Fibroblast of lung (primary cell): ENCODE data around the gene CEP72. TPM values are rescaled to one million over a fixed set of nuclear protein-coding genes. Genes with fewer than 3 reads are reported as not detected.
A peak's percentile ranks its signal among the peaks of the same experiment; 100 is the strongest.
"Not testable (repeated sequence)": the region's sequence is repeated elsewhere in the genome, so short reads cannot be mapped to it uniquely, and the experiment has no call there.

ENCODE experiments used
- DNase-seq, 2 donors: peaks; one replicate each; pipeline versions ENCODE4 v3.0.0 to v3.0.0-alpha.2; 2010; ENCODE audit warnings: low read depth in 2 of 2
- H2AFZ ChIP-seq: 2 replicates; pipeline ENCODE4 v1.5.1; 2012; ENCODE audit warnings: low read length, control low read depth, inconsistent platforms
- H3K27ac ChIP-seq: 2 replicates; pipeline ENCODE4 v1.5.1; 2011; ENCODE audit warnings: low read length, control low read depth; ENCODE audit not compliant: insufficient read depth
- H3K27me3 ChIP-seq: 2 replicates; pipeline ENCODE4 v1.5.1; 2011; ENCODE audit warnings: mild to moderate bottlenecking, low read length; ENCODE audit not compliant: control insufficient read depth, insufficient read depth
- H3K36me3 ChIP-seq: 2 replicates; pipeline ENCODE4 v1.5.1; 2011; ENCODE audit warnings: low read length; ENCODE audit not compliant: control insufficient read depth, insufficient read depth
- H3K4me1 ChIP-seq: 2 replicates; pipeline ENCODE4 v1.5.1; 2011; ENCODE audit warnings: low read length; ENCODE audit not compliant: control insufficient read depth, insufficient read depth; ENCODE audit errors: extremely low read depth
- H3K4me2 ChIP-seq: 2 replicates; pipeline ENCODE4 v1.5.1; 2011; ENCODE audit warnings: low read length, control low read depth; ENCODE audit not compliant: insufficient read depth; ENCODE audit errors: extremely low read depth
- H3K4me3 ChIP-seq, 4 experiments: fragments of 200-600 bp in 1 of 4; sonication (generic) in 1 of 4; replicated peaks in 1 of 4; 2 replicates each; pipeline ENCODE4 v1.5.1; 2011 to 2016; ENCODE audit warnings: low read length in 4 of 4, low read depth in 3 of 4, mild to moderate bottlenecking in 3 of 4, control low read depth in 2 of 4, inconsistent platforms in 1 of 4, mixed read lengths in 1 of 4; ENCODE audit not compliant: insufficient read depth in 1 of 4; ENCODE audit errors: control extremely low read depth in 1 of 4
- H3K79me2 ChIP-seq: 2 replicates; pipeline ENCODE4 v1.5.1; 2012; ENCODE audit warnings: mild to moderate bottlenecking, low read length, inconsistent platforms; ENCODE audit not compliant: control insufficient read depth, insufficient read depth
- H3K9ac ChIP-seq: 2 replicates; pipeline ENCODE4 v1.5.1; 2011; ENCODE audit warnings: mild to moderate bottlenecking, low read length, control low read depth; ENCODE audit not compliant: insufficient read depth
- H3K9me3 ChIP-seq: 2 replicates; pipeline ENCODE4 v1.5.1; 2012; ENCODE audit warnings: low read depth, low read length; ENCODE audit not compliant: control insufficient read depth, insufficient read depth
- H4K20me1 ChIP-seq: 2 replicates; pipeline ENCODE4 v1.5.1; 2011; ENCODE audit warnings: low read length; ENCODE audit not compliant: control insufficient read depth, insufficient read depth; ENCODE audit errors: extremely low read depth
- polyA plus RNA-seq, 2 donors: library from polyadenylated mRNA; depleted of rRNA in 1 of 2; stranded (reverse) in 1 of 2; unstranded in 1 of 2; fragments of >200 nt; gene quantifications; 2 replicates each; pipeline ENCODE4 v1.2.1, GENCODE V29; 2011 to 2012; ENCODE audit warnings: missing spikeins in 1 of 2
- total RNA-seq: library from RNA; depleted of rRNA; stranded (reverse); fragments of >200 nt; gene quantifications from 2 replicates; pipeline ENCODE4 v1.2.1, GENCODE V29; 2014

CEP72 gene
- total and polyA plus RNA-seq, 2 donors (not counting 1 experiment from before 2014, with no cell fraction given), result 0.92 to 2.5 TPM

- H3K27ac ChIP-seq, H3K79me2 ChIP-seq, H4K20me1 ChIP-seq, H3K4me1 ChIP-seq, H2AFZ ChIP-seq, H3K9me3 ChIP-seq, H3K9ac ChIP-seq, H3K36me3 ChIP-seq, H3K27me3 ChIP-seq: not testable (repeated sequence)
- Histone ChIP-seq H3K4me3 (peak within 1 kb of the TSS in 1 of 4 experiments; percentile 44), H3K4me2 (peak within 1 kb of the TSS; percentile 35)
- peak; percentile 43 to 50 for DNase-seq
These were observed 81.3 kb downstream of the CEP72 start, which contains the start of gene TPPP for GRCh38 chr5:693271-694041. TSS of gene TPPP (minus strand) at chr5:693352. CDS start at chr5:678060, 15,292 bp downstream.

GRCh38 chr5:694042-694431 is 81.9 kb downstream of the CEP72 start:
- H3K9ac ChIP-seq, H3K4me1 ChIP-seq, DNase-seq, H3K36me3 ChIP-seq, H3K27me3 ChIP-seq, H3K4me2 ChIP-seq, H3K4me3 ChIP-seq, H3K9me3 ChIP-seq, H3K27ac ChIP-seq, H2AFZ ChIP-seq, H3K79me2 ChIP-seq, H4K20me1 ChIP-seq: not testable (repeated sequence)

GRCh38 chr5:695475-695874 is 83.3 kb downstream of the CEP72 start:
- not testable (repeated sequence) for H4K20me1 ChIP-seq, H3K9ac ChIP-seq, H3K4me3 ChIP-seq, H3K79me2 ChIP-seq, DNase-seq, H3K9me3 ChIP-seq, H3K4me2 ChIP-seq, H3K27me3 ChIP-seq, H2AFZ ChIP-seq, H3K36me3 ChIP-seq, H3K4me1 ChIP-seq, H3K27ac ChIP-seq

- DNase-seq, H3K9me3 ChIP-seq, H3K4me3 ChIP-seq, H4K20me1 ChIP-seq, H3K36me3 ChIP-seq, H3K27me3 ChIP-seq, H3K4me1 ChIP-seq, H2AFZ ChIP-seq, H3K79me2 ChIP-seq, H3K4me2 ChIP-seq, H3K9ac ChIP-seq, H3K27ac ChIP-seq: not testable (repeated sequence)
These were observed 84.1 kb downstream of the CEP72 start for GRCh38 chr5:696191-696590.

- not testable (repeated sequence) for DNase-seq, H3K27me3 ChIP-seq, H3K36me3 ChIP-seq, H4K20me1 ChIP-seq, H3K9me3 ChIP-seq, H3K79me2 ChIP-seq, H3K9ac ChIP-seq, H3K4me2 ChIP-seq, H3K27ac ChIP-seq, H3K4me1 ChIP-seq, H3K4me3 ChIP-seq, H2AFZ ChIP-seq
These were observed 84.9 kb downstream of the CEP72 start for GRCh38 chr5:696753-697702.
